ENCODE results near the gene MAB21L2. TPM values are rescaled to one million over a fixed set of nuclear protein-coding genes. Genes with fewer than 3 reads are reported as not detected.

The MAB21L2 gene
- total RNA-seq, 1 experiment from 2014 or later, result not detected

DNA sequence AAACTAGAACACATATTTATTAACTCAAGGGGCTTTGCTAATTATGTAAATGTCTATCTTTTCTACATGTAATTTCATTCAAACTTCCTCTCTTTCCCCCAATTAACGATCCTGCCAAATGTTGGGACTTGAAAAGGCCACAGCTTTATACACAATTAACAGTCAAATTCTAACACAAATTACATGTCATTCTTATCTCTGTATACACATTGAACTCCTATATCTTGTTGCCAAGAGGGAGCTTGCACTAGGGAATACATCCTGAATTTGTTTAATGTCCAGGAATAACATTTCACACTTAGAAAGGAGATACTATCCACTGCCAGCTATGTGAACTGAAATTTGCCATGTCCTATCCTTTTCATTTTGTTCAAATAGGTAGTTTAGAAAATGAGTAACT lies 38.9 kb upstream of the MAB21L2 start:
- intact Hi-C loops (cut with micrococcal nuclease), result no loop called here
- RAD21 ChIA-PET (ENCODE audit: low non-redundant PET in 1 of 2, low total read pairs in 2 of 2, uncharacterized antibody in 2 of 2, unreplicated experiment in 2 of 2), result no interaction called here
- no peaks in the 10 kb centered on the region for H3K79me2 ChIP-seq (ENCODE audit: insufficient read depth, low read length)

DNA sequence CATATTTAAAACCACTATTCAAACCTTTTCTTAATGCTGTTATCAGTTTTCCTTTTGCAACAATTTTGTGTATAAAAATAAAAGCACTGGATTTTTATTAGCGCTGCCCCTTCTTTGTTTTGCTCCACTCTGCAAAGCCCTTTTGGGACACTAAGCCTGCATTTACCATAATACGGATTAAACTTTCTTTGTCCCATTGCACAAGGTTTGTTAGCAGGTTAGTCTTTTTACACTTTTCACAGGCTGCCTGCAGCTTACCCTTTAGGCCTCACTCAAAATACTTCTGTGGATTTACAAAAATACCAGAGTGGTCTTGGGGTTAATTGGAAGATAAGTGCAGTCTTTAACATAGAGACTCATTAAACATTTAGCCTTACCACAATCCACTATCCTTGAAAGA lies 35.7 kb upstream of the MAB21L2 start:
- Histone ChIP-seq H3K36me3 (ENCODE audit: control insufficient read depth in 1 of 2, insufficient read depth in 2 of 2, low read length in 2 of 2) (no peaks in the 10 kb centered on the region), H3K27me3 (ENCODE audit: insufficient read depth, low read length) (no peaks in the 10 kb centered on the region), H3K4me2 (ENCODE audit: low read length) (no peak overlapping the region), H3K9me2 (ENCODE audit: insufficient read depth) (no peaks in the 10 kb centered on the region), H3K9me3 (ENCODE audit: control insufficient read depth in 1 of 2, insufficient read depth in 1 of 2, low read depth in 1 of 2, low read length in 2 of 2) (no peaks in the 10 kb centered on the region), H2AFZ (ENCODE audit: low read depth, low read length, poor library complexity, severe bottlenecking) (no peak overlapping the region), H3K79me2 (ENCODE audit: insufficient read depth, low read length) (no peaks in the 10 kb centered on the region), H3K9ac (ENCODE audit: low read length) (no peak overlapping the region), H3K4me3 (replicated peaks in 1 of 2; ENCODE audit: low read depth in 1 of 2, low read length in 2 of 2) (no peak overlapping the region), H3K27ac (ENCODE audit: low read depth, low read length) (no peak overlapping the region), H4K20me1 (ENCODE audit: insufficient read depth) (no peaks in the 10 kb centered on the region), H3K4me1 (ENCODE audit: control insufficient read depth in 1 of 2, insufficient read depth in 2 of 2, low read length in 2 of 2) (no peaks in the 10 kb centered on the region)
- ChIA-PET CTCF (interaction anchor here (1.6 kb wide), 1 partner anchor 9 kb away, joined by 3 read pairs; no protein-coding TSS in a partner anchor), POLR2A (no interaction called here), RAD21 (ENCODE audit: low non-redundant PET in 1 of 2, low total read pairs in 2 of 2, uncharacterized antibody in 2 of 2, unreplicated experiment in 2 of 2) (no interaction called here)
- ATAC-seq (no peak), DNase-seq (ENCODE audit: low read depth, low spot score) (no peak)
- no TSS peak for BruUV-seq (replicated peaks)
- intact Hi-C loops (cut with micrococcal nuclease), result no loop called here
- TF ChIP-seq, protein P1, sequence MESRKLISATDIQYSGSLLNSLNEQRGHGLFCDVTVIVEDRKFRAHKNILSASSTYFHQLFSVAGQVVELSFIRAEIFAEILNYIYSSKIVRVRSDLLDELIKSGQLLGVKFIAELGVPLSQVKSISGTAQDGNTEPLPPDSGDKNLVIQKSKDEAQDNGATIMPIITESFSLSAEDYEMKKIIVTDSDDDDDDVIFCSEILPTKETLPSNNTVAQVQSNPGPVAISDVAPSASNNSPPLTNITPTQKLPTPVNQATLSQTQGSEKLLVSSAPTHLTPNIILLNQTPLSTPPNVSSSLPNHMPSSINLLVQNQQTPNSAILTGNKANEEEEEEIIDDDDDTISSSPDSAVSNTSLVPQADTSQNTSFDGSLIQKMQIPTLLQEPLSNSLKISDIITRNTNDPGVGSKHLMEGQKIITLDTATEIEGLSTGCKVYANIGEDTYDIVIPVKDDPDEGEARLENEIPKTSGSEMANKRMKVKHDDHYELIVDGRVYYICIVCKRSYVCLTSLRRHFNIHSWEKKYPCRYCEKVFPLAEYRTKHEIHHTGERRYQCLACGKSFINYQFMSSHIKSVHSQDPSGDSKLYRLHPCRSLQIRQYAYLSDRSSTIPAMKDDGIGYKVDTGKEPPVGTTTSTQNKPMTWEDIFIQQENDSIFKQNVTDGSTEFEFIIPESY (IDR thresholded peaks at IDR 0.05; ENCODE audit: extremely low read depth, insufficient replicate concordance, low read length), result no peak
- TF ChIP-seq POLR2AphosphoS5 (IDR thresholded peaks at IDR 0.05; ENCODE audit: low read depth, low read length), result no peak
- TF ChIP-seq EZH2phosphoT487 (IDR thresholded peaks at IDR 0.05; ENCODE audit: borderline replicate concordance), result no peak
- TF ChIP-seq SP1 (IDR thresholded peaks at IDR 0.05; ENCODE audit: low read depth), result no peak
- no peak for TF ChIP-seq RAD21 (IDR thresholded peaks at IDR 0.05; ENCODE audit: low read depth)
- TF ChIP-seq CEBPB (IDR thresholded peaks at IDR 0.05; ENCODE audit: low read depth), result no peak
- TF ChIP-seq EGR1 (IDR thresholded peaks at IDR 0.05; ENCODE audit: low read depth), result no peak
- no peak for TF ChIP-seq YY1 (IDR thresholded peaks at IDR 0.05; ENCODE audit: extremely low read depth, insufficient replicate concordance, low read depth, low read length)
- TF ChIP-seq TCF7L2 (IDR thresholded peaks at IDR 0.05; ENCODE audit: borderline replicate concordance, extremely low read depth, insufficient read depth, insufficient read length), result no peak
- TF ChIP-seq ZFX (IDR thresholded peaks at IDR 0.05), result no peak
- TF ChIP-seq, protein P2, sequence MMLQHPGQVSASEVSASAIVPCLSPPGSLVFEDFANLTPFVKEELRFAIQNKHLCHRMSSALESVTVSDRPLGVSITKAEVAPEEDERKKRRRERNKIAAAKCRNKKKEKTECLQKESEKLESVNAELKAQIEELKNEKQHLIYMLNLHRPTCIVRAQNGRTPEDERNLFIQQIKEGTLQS (IDR thresholded peaks at IDR 0.05), result no peak
- no peak for TF ChIP-seq POLR2A (IDR thresholded peaks at IDR 0.05; ENCODE audit: borderline replicate concordance, extremely low read depth, insufficient read depth, insufficient read length)
- TF ChIP-seq JUND (IDR thresholded peaks at IDR 0.05), result no peak
- TF ChIP-seq, protein P3, sequence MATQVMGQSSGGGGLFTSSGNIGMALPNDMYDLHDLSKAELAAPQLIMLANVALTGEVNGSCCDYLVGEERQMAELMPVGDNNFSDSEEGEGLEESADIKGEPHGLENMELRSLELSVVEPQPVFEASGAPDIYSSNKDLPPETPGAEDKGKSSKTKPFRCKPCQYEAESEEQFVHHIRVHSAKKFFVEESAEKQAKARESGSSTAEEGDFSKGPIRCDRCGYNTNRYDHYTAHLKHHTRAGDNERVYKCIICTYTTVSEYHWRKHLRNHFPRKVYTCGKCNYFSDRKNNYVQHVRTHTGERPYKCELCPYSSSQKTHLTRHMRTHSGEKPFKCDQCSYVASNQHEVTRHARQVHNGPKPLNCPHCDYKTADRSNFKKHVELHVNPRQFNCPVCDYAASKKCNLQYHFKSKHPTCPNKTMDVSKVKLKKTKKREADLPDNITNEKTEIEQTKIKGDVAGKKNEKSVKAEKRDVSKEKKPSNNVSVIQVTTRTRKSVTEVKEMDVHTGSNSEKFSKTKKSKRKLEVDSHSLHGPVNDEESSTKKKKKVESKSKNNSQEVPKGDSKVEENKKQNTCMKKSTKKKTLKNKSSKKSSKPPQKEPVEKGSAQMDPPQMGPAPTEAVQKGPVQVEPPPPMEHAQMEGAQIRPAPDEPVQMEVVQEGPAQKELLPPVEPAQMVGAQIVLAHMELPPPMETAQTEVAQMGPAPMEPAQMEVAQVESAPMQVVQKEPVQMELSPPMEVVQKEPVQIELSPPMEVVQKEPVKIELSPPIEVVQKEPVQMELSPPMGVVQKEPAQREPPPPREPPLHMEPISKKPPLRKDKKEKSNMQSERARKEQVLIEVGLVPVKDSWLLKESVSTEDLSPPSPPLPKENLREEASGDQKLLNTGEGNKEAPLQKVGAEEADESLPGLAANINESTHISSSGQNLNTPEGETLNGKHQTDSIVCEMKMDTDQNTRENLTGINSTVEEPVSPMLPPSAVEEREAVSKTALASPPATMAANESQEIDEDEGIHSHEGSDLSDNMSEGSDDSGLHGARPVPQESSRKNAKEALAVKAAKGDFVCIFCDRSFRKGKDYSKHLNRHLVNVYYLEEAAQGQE (IDR thresholded peaks at IDR 0.05; ENCODE audit: low read depth), result no peak
- TF ChIP-seq SRF (IDR thresholded peaks at IDR 0.05; ENCODE audit: low read depth), result no peak

More for the DNA sequence above, 38.9 kb upstream of the MAB21L2 start:
- BruUV-seq (replicated peaks), result no TSS peak
- ChIA-PET POLR2A (no interaction called here), CTCF (no interaction called here)
- DNase-seq (ENCODE audit: low read depth, low spot score), result no peak
- Histone ChIP-seq H2AFZ (ENCODE audit: low read depth, low read length, poor library complexity, severe bottlenecking) (no peak overlapping the region), H3K4me3 (replicated peaks in 1 of 2; ENCODE audit: low read depth in 1 of 2, low read length in 2 of 2) (no peak overlapping the region), H3K9ac (ENCODE audit: low read length) (no peak overlapping the region), H3K9me2 (ENCODE audit: insufficient read depth) (no peaks in the 10 kb centered on the region), H3K27me3 (ENCODE audit: insufficient read depth, low read length) (no peaks in the 10 kb centered on the region), H3K4me1 (ENCODE audit: control insufficient read depth in 1 of 2, insufficient read depth in 2 of 2, low read length in 2 of 2) (no peaks in the 10 kb centered on the region), H4K20me1 (ENCODE audit: insufficient read depth) (no peaks in the 10 kb centered on the region; the same call in 1 of the 2 replicates), H3K9me3 (ENCODE audit: control insufficient read depth in 1 of 2, insufficient read depth in 1 of 2, low read depth in 1 of 2, low read length in 2 of 2) (no peaks in the 10 kb centered on the region), H3K36me3 (ENCODE audit: control insufficient read depth in 1 of 2, insufficient read depth in 2 of 2, low read length in 2 of 2) (no peaks in the 10 kb centered on the region), H3K27ac (ENCODE audit: low read depth, low read length) (no peak overlapping the region), H3K4me2 (ENCODE audit: low read length) (no peak overlapping the region)
- TF ChIP-seq FOSL1 (IDR thresholded peaks at IDR 0.05; ENCODE audit: low read depth), result no peak
- no peak for TF ChIP-seq EZH2 (IDR thresholded peaks at IDR 0.05)
- no peak for TF ChIP-seq TCF7L2 (IDR thresholded peaks at IDR 0.05; ENCODE audit: borderline replicate concordance, extremely low read depth, insufficient read depth, insufficient read length)
- no peak for TF ChIP-seq ZFX (IDR thresholded peaks at IDR 0.05)
- TF ChIP-seq POLR2A (IDR thresholded peaks at IDR 0.05; ENCODE audit: borderline replicate concordance, extremely low read depth, insufficient read depth, insufficient read length), result no peak
- no peak for ATAC-seq
